ENCODE results near the gene GAB2. TPM values are rescaled to one million over a fixed set of nuclear protein-coding genes. Genes with fewer than 3 reads are reported as not detected.

Gene GAB2
- total RNA-seq, 6 experiments from 2014 or later, result 3.8 to 10.2 (median 4.5) TPM

DNA sequence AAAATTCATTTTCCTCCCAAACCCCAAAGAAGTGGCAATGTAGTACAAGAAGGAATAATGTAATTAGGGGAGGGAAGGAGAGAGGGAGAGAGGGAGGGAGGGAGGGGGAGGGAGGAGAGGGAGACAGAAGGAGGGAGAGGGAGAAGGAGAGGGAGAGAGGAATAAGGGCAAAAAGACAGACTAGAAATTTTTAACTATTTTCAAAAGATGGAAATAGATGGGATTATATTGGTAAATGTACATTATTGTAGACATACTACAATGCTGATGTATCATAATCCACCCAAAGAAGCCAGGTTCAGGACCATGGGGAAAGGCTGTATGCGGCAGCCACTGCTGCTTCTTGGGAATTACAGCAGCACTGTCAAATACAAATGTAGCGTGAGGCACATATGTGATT, 74.3 kb downstream of the GAB2 start:
- Histone ChIP-seq H3K36me3 (no peaks in the 10 kb centered on the region), H3K4me3 (no peak overlapping the region), H3K9me3 (no peaks in the 10 kb centered on the region), H3K4me1 (no peaks in the 10 kb centered on the region), H3K27ac (no peak overlapping the region), H3K27me3 (no peaks in the 10 kb centered on the region)
- intact Hi-C loops (cut with DNase I), result no loop called here
- ATAC-seq (no peak), DNase-seq (no peak)
- no peak for TF ChIP-seq POLR2A (IDR thresholded peaks at IDR 0.05)
- TF ChIP-seq CTCF (IDR thresholded peaks at IDR 0.05), result no peak
- WGBS (ENCODE audit: insufficient coverage, low coverage, low lambda C conversion rate, missing lambda C conversion rate), result 100% methylated on average over 2 of the region's 2 CpGs

- no peaks in the 10 kb centered on the region for H3K9me3 ChIP-seq
- no peak overlapping the region for H3K27ac ChIP-seq
- H3K4me1 ChIP-seq, result no peaks in the 10 kb centered on the region
- H3K36me3 ChIP-seq, result no peaks in the 10 kb centered on the region
- no peak overlapping the region for H3K4me3 ChIP-seq
- 77% methylated on average over 2 of the region's 2 CpGs for WGBS (ENCODE audit: insufficient coverage, low coverage, low lambda C conversion rate, missing lambda C conversion rate)
- intact Hi-C loops (cut with DNase I), result no loop called here
- no peak for ATAC-seq
- no peak for TF ChIP-seq POLR2A (IDR thresholded peaks at IDR 0.05)
- no peak for TF ChIP-seq CTCF (IDR thresholded peaks at IDR 0.05)
- DNase-seq, result no peak
- H3K27me3 ChIP-seq, result no peaks in the 10 kb centered on the region
Observed at GRCh38 chr11:78341841-78342240, 75.8 kb downstream of the GAB2 start.

DNA sequence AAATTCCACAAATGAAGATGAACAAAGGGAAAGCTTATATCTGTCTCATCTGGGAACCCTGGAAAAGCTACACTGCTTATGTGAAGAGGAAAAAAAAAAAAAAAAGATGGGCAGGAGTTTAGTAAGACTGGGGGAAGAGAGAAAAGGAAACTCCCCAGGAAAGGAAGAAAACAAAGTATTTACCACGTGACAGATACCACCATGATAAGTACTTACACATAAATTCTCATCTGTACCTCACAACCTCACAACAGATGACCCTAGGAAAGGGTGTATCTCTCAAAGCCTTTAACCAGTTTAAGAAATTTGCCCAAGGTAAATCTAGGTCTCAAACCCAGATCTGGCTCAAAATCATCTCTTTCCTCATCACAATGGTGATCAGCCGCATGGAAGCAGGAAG, 77.1 kb downstream of the GAB2 start:
- no peak overlapping the region for H3K4me3 ChIP-seq
- no peak overlapping the region for H3K27ac ChIP-seq
- no peak for DNase-seq
- TF ChIP-seq POLR2A (IDR thresholded peaks at IDR 0.05), result no peak
- no peak for TF ChIP-seq CTCF (IDR thresholded peaks at IDR 0.05)
- no peaks in the 10 kb centered on the region for H3K4me1 ChIP-seq
- no peak for ATAC-seq
- H3K36me3 ChIP-seq, result no peaks in the 10 kb centered on the region
- intact Hi-C loops (cut with DNase I), result no loop called here
- no peaks in the 10 kb centered on the region for H3K9me3 ChIP-seq
- WGBS (ENCODE audit: insufficient coverage, low coverage, low lambda C conversion rate, missing lambda C conversion rate), result 70% methylated on average over 2 of the region's 2 CpGs
- no peaks in the 10 kb centered on the region for H3K27me3 ChIP-seq

- Histone ChIP-seq H3K36me3 (no peaks in the 10 kb centered on the region), H3K27me3 (no peaks in the 10 kb centered on the region), H3K4me3 (no peak overlapping the region), H3K9me3 (no peaks in the 10 kb centered on the region), H3K4me1 (no peaks in the 10 kb centered on the region), H3K27ac (no peak overlapping the region)
- 60% methylated on average over 3 of the region's 3 CpGs for WGBS (ENCODE audit: insufficient coverage, low coverage, low lambda C conversion rate, missing lambda C conversion rate)
- DNase-seq (no peak), ATAC-seq (no peak)
- TF ChIP-seq POLR2A (IDR thresholded peaks at IDR 0.05), result no peak
- TF ChIP-seq CTCF (IDR thresholded peaks at IDR 0.05), result no peak
- intact Hi-C loops (cut with DNase I), result no loop called here
Observed at GRCh38 chr11:78339945-78340344, 77.7 kb downstream of the GAB2 start.

GRCh38 chr11:78339483-78339882, 78.1 kb downstream of the GAB2 start:
- Histone ChIP-seq H3K36me3 (no peaks in the 10 kb centered on the region), H3K27ac (no peak overlapping the region), H3K27me3 (no peaks in the 10 kb centered on the region), H3K9me3 (no peaks in the 10 kb centered on the region), H3K4me1 (no peaks in the 10 kb centered on the region), H3K4me3 (no peak overlapping the region)
- TF ChIP-seq CTCF (IDR thresholded peaks at IDR 0.05) (no peak), POLR2A (IDR thresholded peaks at IDR 0.05) (no peak)
- 100% methylated on average over 1 of the region's 1 CpG for WGBS (ENCODE audit: insufficient coverage, low coverage, low lambda C conversion rate, missing lambda C conversion rate)
- no peak for DNase-seq
- intact Hi-C loops (cut with DNase I), result no loop called here
- no peak for ATAC-seq
